T-cell (primary cell): ENCODE results near the gene GRID1. TPM values are rescaled to one million over a fixed set of nuclear protein-coding genes. Genes with fewer than 3 reads are reported as not detected.

ENCODE experiments used
- ATAC-seq, 4 experiments: fragments of 200-7000 bp in 3 of 4; fragments of 150-1000 bp in 1 of 4; cut with Tn5 transposase; replicated peaks in 1 of 4; 1 replicate in 3 of 4; 2 replicates in 1 of 4; pipeline ENCODE4 v1.10.0; 2021; ENCODE audit warnings: moderate library complexity in 3 of 4, mild to moderate bottlenecking in 2 of 4, moderate number of reproducible peaks in 1 of 4
- CTCF ChIA-PET, 2 donors: fragments of 300-600 bp; sonication (Branson Sonifier 250); formaldehyde crosslinking; loops; one replicate each; lab custom pipeline; 2022; ENCODE audit warnings: antibody characterized with exemption in 2 of 2; lab: Charles Lee
- POLR2A ChIA-PET, 2 donors: fragments of 300-600 bp; sonication (Branson Sonifier 250); formaldehyde crosslinking; loops; one replicate each; lab custom pipeline; 2022; ENCODE audit warnings: antibody characterized with exemption in 2 of 2; lab: Charles Lee
- DNase-seq, 35 experiments: peaks; one replicate each; pipeline versions ENCODE4 v3.0.0 to v3.0.0-alpha.2; 2013 to 2023
- H3K27ac ChIP-seq: one replicate; pipeline ENCODE4 v1.5.1; 2013; ENCODE audit warnings: low read length
- H3K27me3 ChIP-seq, 2 experiments: replicated peaks in 1 of 2; 1 replicate in 1 of 2; 2 replicates in 1 of 2; pipeline versions ENCODE4 v1.6.1 to v1.7.0; 2013; ENCODE audit warnings: low read length in 1 of 2, mixed read lengths in 1 of 2; ENCODE audit not compliant: control insufficient read depth in 2 of 2, insufficient read depth in 2 of 2; ENCODE audit errors: extremely low read depth in 1 of 2
- H3K36me3 ChIP-seq, 2 donors: 1 replicate in 1 of 2; 2 replicates in 1 of 2; pipeline versions ENCODE4 v1.6.1 to v1.7.0; 2013; ENCODE audit warnings: low read length in 1 of 2; ENCODE audit not compliant: control insufficient read depth in 2 of 2, insufficient read depth in 1 of 2; ENCODE audit errors: extremely low read depth in 1 of 2
- H3K4me1 ChIP-seq, 2 experiments: 1 replicate in 1 of 2; 2 replicates in 1 of 2; pipeline versions ENCODE4 v1.6.1 to v1.7.0; 2013; ENCODE audit warnings: low read length in 2 of 2, mixed read lengths in 1 of 2; ENCODE audit not compliant: insufficient read depth in 2 of 2, control insufficient read depth in 1 of 2; ENCODE audit errors: extremely low read depth in 1 of 2
- H3K4me3 ChIP-seq, 2 donors: 1 replicate in 1 of 2; 2 replicates in 1 of 2; pipeline versions ENCODE4 v1.5.1 to v1.7.0; 2013; ENCODE audit warnings: mild to moderate bottlenecking in 2 of 2, low read length in 1 of 2, moderate library complexity in 1 of 2; ENCODE audit not compliant: control insufficient read depth in 1 of 2; ENCODE audit errors: extremely low read depth in 1 of 2
- H3K9me3 ChIP-seq: 2 replicates; pipeline ENCODE4 v1.7.0; 2013
- H3K27ac Mint-ChIP-seq, 2 donors: one replicate each; pipeline ENCODE4 v1.8.0; 2020 to 2021; ENCODE audit warnings: mild to moderate bottlenecking in 2 of 2, mixed read lengths in 2 of 2
- H3K27me3 Mint-ChIP-seq, 2 donors: one replicate each; pipeline ENCODE4 v1.8.0; 2021 to 2022; ENCODE audit warnings: mixed read lengths in 2 of 2
- H3K36me3 Mint-ChIP-seq: one replicate; pipeline ENCODE4 v1.8.0; 2021; ENCODE audit warnings: mixed read lengths
- H3K4me1 Mint-ChIP-seq, 3 donors: one replicate each; pipeline ENCODE4 v1.8.0; 2020 to 2022; ENCODE audit warnings: mixed read lengths in 3 of 3, mild to moderate bottlenecking in 1 of 3
- H3K4me3 Mint-ChIP-seq, 3 donors: one replicate each; pipeline ENCODE4 v1.8.0; 2020 to 2022; ENCODE audit warnings: mild to moderate bottlenecking in 3 of 3, mixed read lengths in 3 of 3, moderate library complexity in 3 of 3
- H3K9me3 Mint-ChIP-seq, 3 donors: one replicate each; pipeline ENCODE4 v1.8.0; 2020 to 2022; ENCODE audit warnings: mixed read lengths in 3 of 3
- WGBS: methylation state at CpG from one replicate; pipeline ENCODE4 v1.1.5; 2013; ENCODE audit warnings: missing lambda C conversion rate; ENCODE audit not compliant: insufficient coverage; 5-methylcytosine and 5-hydroxymethylcytosine counted together
- total RNA-seq, 35 experiments: library from RNA in 6 of 35; stranded (reverse) in 6 of 35; fragments of 120-200 nt in 1 of 35; gene quantifications; one replicate each; pipeline versions ENCODE4 v1.2.1 to v1.2.4 and lab custom pipeline; 2013 to 2026

GRID1 gene
- total RNA-seq, 5 donors from 2014 or later (not counting 1 experiment from before 2014, with no cell fraction given) = 0.68 TPM; not detected in 4

DNA sequence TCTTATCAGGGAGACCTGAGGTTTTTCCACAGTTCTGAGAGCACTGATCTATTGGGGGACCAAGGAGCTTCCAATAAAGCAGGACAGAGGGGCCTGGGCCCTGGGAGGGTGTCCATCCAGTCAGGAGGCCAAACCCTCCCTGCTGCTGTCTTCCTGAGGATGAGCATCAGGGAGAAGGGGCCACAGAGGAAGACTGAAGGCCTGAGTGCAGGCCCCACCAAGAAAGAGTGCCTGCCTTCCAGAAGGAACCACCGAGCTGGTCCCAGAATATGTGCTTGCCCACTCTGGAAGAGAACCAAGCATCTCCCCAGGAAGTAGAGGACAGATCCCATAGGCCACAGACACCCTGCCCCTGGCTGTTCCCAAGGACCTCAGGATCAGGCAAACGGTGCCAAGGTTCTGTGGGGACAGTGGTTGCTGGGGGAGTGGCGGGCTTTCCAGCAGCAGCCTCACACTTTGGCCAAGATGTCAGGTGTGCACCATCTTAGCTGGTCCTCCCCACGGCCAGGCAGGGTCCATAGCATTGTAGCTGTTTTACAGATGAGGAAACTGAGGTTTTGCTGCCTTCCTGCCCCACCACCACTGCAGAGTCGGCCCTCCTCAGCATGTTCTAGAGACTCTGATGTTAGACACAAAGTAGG lies 199.4 kb downstream of the GRID1 start:
- no peak for DNase-seq
- ChIA-PET POLR2A (no interaction called here), CTCF (no interaction called here)
- no peak overlapping the region for H3K4me3 Mint-ChIP-seq
- no peaks in the 10 kb centered on the region for H3K4me1 Mint-ChIP-seq
- Histone ChIP-seq H3K9me3 (no peaks in the 10 kb centered on the region), H3K4me1 (no peaks in the 10 kb centered on the region), H3K27ac (no peak overlapping the region), H3K27me3 (peaks cover 0 to 11% of the 10 kb centered on the region in 2 experiments), H3K4me3 (no peak overlapping the region), H3K36me3 (no peaks in the 10 kb centered on the region)
- no peak overlapping the region for H3K27ac Mint-ChIP-seq
- ATAC-seq = no peak
- 58% methylated on average over 2 of the region's 5 CpGs for WGBS
- no peaks in the 10 kb centered on the region for H3K36me3 Mint-ChIP-seq
- peaks cover 0 to 3% of the 10 kb centered on the region in 2 donors for H3K27me3 Mint-ChIP-seq
- H3K9me3 Mint-ChIP-seq = no peaks in the 10 kb centered on the region

DNA sequence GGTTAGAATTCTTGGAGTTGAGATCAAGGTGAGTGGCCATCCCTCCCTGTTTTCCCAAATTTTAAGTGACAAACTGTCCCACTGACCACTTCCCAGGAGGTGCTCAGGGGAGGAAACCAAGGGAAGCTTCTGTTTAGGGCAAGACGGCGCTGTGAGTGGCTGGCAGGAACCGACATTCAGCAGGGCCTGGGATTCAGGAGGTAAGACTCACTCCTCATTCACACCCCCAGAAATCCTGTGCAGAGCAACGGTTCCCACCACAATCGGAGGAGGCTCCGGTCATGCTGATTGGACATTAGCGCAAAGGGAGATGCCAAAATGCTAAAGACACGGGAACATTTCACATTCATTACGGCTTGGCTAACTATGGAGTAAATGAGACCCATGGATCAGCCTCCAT lies 200.9 kb downstream of the GRID1 start:
- Histone ChIP-seq H3K27ac (no peak overlapping the region), H3K4me3 (no peak overlapping the region), H3K4me1 (no peaks in the 10 kb centered on the region), H3K27me3 (peaks cover 0 to 11% of the 10 kb centered on the region in 2 experiments), H3K9me3 (no peaks in the 10 kb centered on the region), H3K36me3 (no peaks in the 10 kb centered on the region)
- ATAC-seq = no peak
- peaks cover 0 to 3% of the 10 kb centered on the region in 2 donors for H3K27me3 Mint-ChIP-seq
- H3K4me3 Mint-ChIP-seq = no peak overlapping the region
- no peaks in the 10 kb centered on the region for H3K36me3 Mint-ChIP-seq
- WGBS = 92% methylated on average over 6 of the region's 9 CpGs
- no peaks in the 10 kb centered on the region for H3K4me1 Mint-ChIP-seq
- CTCF ChIA-PET = no interaction called here
- no peak overlapping the region for H3K27ac Mint-ChIP-seq
- H3K9me3 Mint-ChIP-seq = no peaks in the 10 kb centered on the region
- no peak for DNase-seq
- POLR2A ChIA-PET = no interaction called here

DNA sequence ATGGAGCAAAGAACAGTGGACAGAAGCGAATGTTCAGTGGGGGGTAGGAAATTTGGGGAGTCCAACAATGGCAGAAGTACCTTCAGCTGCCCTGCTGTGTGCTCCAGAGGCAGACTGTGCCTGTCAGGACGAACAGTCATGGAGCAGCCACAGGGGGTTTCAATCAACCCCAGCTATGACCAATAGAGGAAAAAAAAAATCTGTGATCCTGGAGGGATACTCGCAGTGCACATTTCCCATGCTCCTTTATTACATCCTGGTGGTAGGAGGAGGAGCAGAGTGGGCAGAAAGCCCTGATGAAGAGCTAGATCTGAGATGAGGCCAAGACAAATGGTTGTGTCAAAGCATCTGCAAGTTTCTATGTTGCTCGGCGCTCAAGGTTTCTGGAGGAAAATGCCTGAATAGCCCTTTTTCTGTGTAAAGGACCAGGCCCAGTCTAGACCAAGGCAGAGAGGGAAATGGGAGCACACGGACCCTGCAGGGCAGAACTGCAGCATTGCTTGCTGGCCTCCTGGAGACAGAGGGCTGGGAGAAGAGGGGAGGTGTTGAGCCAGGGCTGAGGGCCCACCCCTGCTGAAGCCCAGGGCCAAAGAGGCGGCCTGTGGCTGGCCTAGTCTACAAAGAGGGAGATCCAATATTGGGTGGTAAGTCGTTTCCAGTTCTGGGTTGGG lies 201.5 kb downstream of the GRID1 start:
- Mint-ChIP-seq H3K36me3 (no peaks in the 10 kb centered on the region), H3K9me3 (no peaks in the 10 kb centered on the region), H3K4me3 (no peak overlapping the region), H3K27ac (no peak overlapping the region), H3K27me3 (peaks cover 0 to 3% of the 10 kb centered on the region in 2 donors), H3K4me1 (no peaks in the 10 kb centered on the region)
- Histone ChIP-seq H3K27me3 (peaks cover 0 to 15% of the 10 kb centered on the region in 2 experiments), H3K27ac (no peak overlapping the region), H3K4me1 (no peaks in the 10 kb centered on the region), H3K9me3 (no peaks in the 10 kb centered on the region), H3K36me3 (no peaks in the 10 kb centered on the region), H3K4me3 (no peak overlapping the region)
- DNase-seq (no peak), ATAC-seq (no peak)
- 81% methylated on average over 5 of the region's 8 CpGs for WGBS
- CTCF ChIA-PET = no interaction called here
- POLR2A ChIA-PET = no interaction called here

DNA sequence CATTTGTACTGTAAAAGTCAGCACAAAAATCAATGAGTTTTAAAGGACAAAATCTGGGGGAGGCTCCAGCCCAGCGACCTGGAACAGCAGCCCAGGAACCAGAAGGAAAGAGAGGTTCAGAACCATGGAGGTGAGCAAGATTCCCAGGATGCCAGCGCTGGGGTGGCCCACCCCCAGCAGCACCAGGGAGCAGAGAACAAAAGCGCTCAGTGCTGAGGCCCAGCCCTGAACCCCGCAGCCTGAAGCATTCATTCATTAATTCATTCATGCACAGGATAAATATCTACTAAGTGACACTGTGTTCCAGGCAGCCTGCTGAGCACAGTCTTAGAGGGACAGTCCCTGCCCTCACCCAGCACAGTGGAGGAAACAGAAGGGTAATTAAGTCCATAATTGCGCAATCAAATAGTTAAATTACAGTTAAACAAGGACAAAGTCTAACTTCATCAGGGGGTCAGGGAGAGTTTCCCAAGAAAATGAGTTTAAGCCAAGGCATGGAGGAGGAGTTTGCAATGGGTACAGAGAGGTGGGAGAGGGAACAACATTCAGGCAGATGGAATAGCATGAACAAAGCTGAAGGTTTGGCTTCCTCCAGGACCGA lies 202.3 kb downstream of the GRID1 start:
- no peaks in the 10 kb centered on the region for H3K9me3 ChIP-seq
- H3K36me3 ChIP-seq = no peaks in the 10 kb centered on the region
- DNase-seq (no peak), ATAC-seq (no peak)
- CTCF ChIA-PET = no interaction called here
- Mint-ChIP-seq H3K4me3 (no peak overlapping the region), H3K9me3 (no peaks in the 10 kb centered on the region), H3K4me1 (no peaks in the 10 kb centered on the region), H3K27ac (no peak overlapping the region), H3K36me3 (no peaks in the 10 kb centered on the region), H3K27me3 (peaks cover 0 to 1% of the 10 kb centered on the region in 2 donors)
- H3K27ac ChIP-seq = no peak overlapping the region
- POLR2A ChIA-PET = no interaction called here
- H3K4me1 ChIP-seq = no peaks in the 10 kb centered on the region
- WGBS = 85% methylated on average over 3 of the region's 6 CpGs
- no peak overlapping the region for H3K4me3 ChIP-seq
- H3K27me3 ChIP-seq = peaks cover 0 to 16% of the 10 kb centered on the region in 2 experiments

DNA sequence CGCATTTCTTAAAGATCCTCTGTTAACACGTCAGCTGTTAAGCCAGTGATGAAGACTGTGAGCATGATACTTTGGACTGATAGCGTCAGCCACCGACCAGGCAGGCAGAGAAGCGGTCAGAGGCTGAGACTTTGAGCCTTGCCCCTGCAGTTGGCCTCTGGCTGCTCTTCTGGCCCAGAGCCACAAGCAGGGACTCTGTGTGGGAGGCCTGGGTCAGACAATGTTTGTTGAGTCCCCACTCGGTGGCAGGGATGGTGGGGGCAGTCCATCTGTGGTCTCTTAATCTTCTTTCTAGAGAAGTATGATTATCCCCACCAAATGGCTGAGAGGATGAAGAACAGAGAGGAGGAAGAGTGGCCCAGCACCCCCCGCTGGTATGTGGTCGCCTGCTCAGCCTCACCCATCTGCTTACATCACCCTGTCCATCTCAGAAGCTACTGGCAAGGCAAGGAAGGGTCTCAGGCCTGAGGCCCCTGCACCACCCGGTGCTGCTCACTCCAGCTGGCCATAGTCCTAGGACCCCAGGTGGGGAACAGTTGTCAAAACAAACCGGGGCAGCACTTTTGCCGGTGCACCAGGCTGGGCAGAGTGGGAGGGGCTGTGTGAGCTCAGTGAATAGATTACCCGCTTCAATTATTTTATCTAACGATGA lies 202.9 kb downstream of the GRID1 start:
- Mint-ChIP-seq H3K4me1 (no peaks in the 10 kb centered on the region), H3K9me3 (no peaks in the 10 kb centered on the region), H3K4me3 (no peak overlapping the region), H3K36me3 (no peaks in the 10 kb centered on the region), H3K27ac (no peak overlapping the region), H3K27me3 (no peaks in the 10 kb centered on the region)
- 86% methylated on average over 10 of the region's 13 CpGs for WGBS
- ATAC-seq = peak in 1 of 4 experiments; percentile 8
- Histone ChIP-seq H3K4me3 (no peak overlapping the region), H3K9me3 (no peaks in the 10 kb centered on the region), H3K4me1 (no peaks in the 10 kb centered on the region), H3K27me3 (peaks cover 0 to 16% of the 10 kb centered on the region in 2 experiments), H3K27ac (no peak overlapping the region), H3K36me3 (no peaks in the 10 kb centered on the region)
- ChIA-PET POLR2A (no interaction called here), CTCF (no interaction called here)
- no peak for DNase-seq

DNA sequence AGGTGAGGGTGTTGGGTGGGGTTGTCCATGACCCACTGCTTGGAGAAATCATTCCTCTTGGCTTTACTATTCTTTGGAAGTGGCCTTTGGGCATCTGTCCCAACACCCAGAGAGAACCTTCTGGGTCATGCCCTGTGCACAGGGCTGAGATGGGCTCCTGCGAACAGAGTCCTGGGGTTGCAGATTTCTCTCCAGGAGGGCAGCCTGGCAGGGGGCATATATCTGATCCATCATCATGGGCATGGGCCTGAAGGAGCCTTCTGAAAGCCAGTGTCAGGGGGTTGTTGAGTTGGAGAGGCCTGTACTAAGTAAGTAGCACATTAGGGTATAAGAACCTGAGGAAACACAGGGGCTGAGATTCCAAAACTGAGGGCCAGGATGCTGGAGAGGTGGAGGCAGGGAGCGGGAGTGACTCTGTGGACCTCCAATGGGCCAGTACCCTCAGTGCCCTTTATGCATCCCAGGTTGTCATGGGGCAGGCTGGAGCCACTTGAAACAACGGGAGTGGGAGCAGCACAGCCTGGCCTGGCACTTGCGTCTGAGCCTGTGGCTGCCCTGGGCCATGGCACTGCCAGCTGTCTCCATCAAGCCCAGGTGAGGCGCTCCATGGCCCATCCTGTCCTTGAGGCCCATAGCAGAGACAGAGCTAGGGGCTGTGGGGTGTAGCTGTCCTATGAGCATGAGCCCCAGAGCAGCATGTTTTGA lies 203.7 kb downstream of the GRID1 start:
- ATAC-seq = no peak
- 82% methylated on average over 4 of the region's 5 CpGs for WGBS
- Histone ChIP-seq H3K4me3 (no peak overlapping the region), H3K27me3 (peaks cover 0 to 11% of the 10 kb centered on the region in 2 experiments), H3K36me3 (no peaks in the 10 kb centered on the region), H3K27ac (no peak overlapping the region), H3K4me1 (no peaks in the 10 kb centered on the region), H3K9me3 (no peaks in the 10 kb centered on the region)
- no peaks in the 10 kb centered on the region for H3K27me3 Mint-ChIP-seq
- H3K4me1 Mint-ChIP-seq = no peaks in the 10 kb centered on the region
- H3K9me3 Mint-ChIP-seq = no peaks in the 10 kb centered on the region
- ChIA-PET POLR2A (no interaction called here), CTCF (no interaction called here)
- H3K27ac Mint-ChIP-seq = no peak overlapping the region
- H3K4me3 Mint-ChIP-seq = no peak overlapping the region
- no peak for DNase-seq
- no peaks in the 10 kb centered on the region for H3K36me3 Mint-ChIP-seq
